SKM-1 treated with dmso at 0.1 percent for 144 hours (cell line): ENCODE measurements around the gene CDK5R2.

Source experiments
- DNase-seq: peaks from one replicate; lab custom pipeline; 2025; ENCODE audit not compliant: unreplicated experiment; lab: John Stamatoyannopoulos, UW

CDK5R2 gene

GRCh38 chr2:218961651-218962570 lies 2.4 kb downstream of the CDK5R2 start:
- DNase-seq = no peak

- no peak for DNase-seq
These were observed 3.5 kb downstream of the CDK5R2 start for GRCh38 chr2:218962859-218963492.

DNA sequence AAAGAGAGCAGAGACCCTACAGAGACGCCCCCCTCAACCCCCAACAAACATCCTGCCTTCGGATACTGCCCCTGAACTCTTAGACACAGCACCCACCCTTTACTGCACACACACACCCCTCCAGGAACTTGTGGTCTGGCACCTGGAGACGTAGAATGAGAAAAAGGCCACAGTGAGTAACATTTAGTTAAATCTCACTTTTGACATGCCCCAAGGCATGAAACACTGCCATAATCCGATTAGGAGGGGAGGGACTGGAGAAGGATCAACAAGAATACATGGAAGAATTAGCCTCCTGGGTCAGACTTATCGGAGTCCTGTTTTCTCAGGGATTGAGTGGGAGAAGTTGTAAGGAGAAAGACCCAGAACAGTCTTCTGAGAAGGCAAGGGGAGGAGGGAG lies 4.1 kb downstream of the CDK5R2 start:
- DNase-seq = no peak

- no peak for DNase-seq
These were observed 4.7 kb downstream of the CDK5R2 start for GRCh38 chr2:218964041-218964771.

- no peak for DNase-seq
These were observed 11.4 kb downstream of the CDK5R2 start for GRCh38 chr2:218970894-218971293.

GRCh38 chr2:218975060-218975777 lies 15.8 kb downstream of the CDK5R2 start:
- DNase-seq = no peak

- DNase-seq = peak; percentile 58
These were observed 20.6 kb downstream of the CDK5R2 start for GRCh38 chr2:218979846-218980734.

DNA sequence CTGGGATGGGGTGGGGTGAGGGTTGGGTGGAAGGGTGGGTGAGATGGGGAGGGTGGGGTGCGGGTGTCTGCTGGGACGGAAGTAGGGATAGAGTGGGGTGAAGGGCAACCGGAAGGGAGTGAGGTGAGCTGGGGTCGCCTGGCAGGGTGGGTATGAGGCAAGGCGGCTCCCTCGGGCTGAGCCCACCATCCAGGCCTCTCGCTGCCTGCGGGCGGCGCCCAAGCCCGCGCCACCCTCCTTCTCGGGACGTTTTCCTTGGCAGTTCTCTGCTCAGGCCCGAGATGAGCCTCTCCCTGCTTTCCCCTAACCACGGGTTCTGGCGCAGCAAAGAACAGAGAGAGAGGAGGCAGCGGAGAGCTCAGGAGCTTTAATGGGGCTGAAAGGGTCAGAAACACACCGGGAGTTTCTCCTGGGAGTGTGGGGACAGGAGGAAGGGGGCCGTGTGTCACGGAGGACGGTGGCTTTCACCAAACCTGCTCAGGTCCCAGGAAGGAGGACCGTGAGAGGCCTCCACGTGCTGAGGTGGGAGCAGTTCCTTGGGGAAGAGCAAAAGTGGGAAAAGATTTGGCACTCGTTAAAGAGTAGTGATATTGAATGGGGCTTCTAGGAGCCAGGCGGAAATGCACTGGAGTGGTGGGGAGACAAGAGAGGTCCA lies 21.4 kb downstream of the CDK5R2 start:
- DNase-seq = no peak

DNA sequence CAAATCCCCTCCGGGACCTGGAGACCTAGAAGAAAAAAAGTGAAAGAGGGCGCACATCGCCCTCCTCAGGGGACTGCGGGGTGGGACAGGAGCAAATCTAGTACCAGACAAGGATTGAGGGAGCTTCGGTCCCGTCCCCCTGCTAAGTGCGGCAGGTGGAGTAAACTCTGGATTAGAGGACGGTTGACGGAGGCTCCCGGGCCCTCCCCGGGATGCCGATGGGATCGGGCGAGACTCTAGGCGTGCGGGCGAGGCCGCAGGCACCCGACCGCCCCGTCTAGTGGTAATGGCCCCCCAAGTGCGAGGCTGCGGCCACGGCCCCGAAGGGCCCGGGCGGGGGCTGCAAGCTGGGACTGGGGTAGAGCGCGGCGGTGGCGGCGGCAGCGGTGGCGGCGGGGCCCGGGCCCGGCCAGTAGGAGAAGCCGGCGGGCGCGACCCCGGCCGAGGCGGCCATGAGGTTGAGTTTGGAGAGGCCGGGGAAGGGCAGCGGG lies 22.0 kb downstream of the CDK5R2 start:
- no peak for DNase-seq

DNA sequence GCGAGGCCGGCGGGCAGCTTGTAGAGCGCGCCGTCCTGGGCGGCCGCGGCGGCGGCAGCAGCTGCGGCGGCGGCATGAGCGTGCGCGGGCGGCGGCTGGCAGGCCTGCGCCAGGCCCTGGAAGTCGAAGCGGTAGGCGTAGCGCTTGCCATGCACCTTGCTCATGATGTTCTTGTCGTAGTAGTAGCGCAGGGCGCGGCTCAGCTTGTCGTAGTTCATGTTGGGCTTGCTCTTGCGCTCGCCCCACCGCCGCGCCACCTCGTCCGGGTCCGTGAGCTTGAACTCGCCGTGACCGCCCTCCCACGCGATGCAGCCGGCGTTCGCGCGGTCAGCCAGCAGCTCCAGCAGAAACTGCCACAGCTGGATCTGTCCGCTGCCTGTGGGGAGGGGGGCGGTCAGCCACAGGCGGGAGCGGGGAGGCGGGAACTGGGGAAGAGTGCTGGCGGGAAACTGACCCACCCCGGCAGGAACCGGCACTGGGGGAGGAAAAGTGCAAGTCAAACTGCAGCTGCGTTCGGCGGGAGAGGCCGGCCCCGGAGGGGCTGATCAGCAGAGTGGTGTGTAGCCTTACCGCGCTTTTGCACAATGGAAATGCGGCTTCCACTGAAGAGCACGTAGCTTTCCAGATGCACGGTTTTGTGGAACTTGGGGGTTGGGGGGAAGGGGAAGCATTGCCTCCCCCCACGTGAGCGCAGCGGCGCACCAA lies 22.6 kb downstream of the CDK5R2 start:
- DNase-seq = no peak

- no peak for DNase-seq
These were observed 23.3 kb downstream of the CDK5R2 start for GRCh38 chr2:218982586-218983262.

DNA sequence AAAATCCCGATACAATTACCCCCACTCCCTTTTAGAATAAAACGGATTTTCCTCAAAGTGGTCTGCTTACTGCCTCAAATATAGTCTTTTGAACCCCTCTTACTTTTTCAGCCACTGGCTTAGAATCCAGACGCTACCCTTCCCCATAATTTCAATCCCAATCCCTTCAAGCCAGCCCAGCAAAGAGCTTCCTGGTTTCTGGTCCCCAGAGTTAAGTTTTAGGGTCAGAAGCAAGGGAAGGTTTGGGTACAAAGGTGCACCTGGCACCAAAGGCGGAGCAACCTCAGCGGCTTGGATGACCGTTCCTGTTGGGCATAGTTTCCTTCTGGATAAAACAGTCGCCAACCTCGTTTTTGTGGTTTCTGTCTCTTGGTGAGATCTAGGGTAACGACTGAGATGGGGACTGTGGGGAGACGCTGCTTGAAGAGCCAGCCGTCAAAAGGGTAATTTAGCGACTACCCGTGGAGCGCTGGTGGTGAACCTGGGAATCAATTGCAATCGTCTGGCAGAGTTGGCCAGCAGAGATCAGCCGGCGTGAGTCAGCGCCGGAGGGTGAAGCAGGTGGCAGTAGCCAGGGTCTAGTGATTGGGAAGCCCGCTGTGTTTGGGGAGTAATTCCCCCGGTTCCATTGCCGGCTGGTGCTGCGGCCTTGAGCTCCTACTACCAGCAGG lies 23.9 kb downstream of the CDK5R2 start:
- no peak for DNase-seq

- DNase-seq = no peak
These were observed 24.4 kb downstream of the CDK5R2 start for GRCh38 chr2:218983934-218984238.

GRCh38 chr2:218984239-218985020 lies 25.0 kb downstream of the CDK5R2 start:
- no peak for DNase-seq

DNA sequence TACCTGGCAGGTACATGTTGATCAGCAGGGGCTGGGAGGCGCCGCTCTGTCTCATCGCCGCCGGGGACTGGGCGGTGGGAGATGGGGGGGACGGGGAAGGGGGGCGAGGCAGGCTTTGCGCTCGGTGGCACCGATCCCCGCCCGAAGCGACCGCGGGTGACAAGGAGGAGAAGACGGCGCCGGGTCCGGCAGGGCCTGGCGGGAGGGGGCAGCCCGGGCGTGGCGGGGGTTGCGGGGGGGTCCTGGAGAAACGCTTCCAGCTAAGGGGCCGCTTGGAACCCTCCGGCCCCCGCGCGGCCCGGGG lies 25.5 kb downstream of the CDK5R2 start, which contains the start of gene FEV:
Gene FEV (minus strand): TSS at position 164 of the 304 bp plus-strand sequence. CDS start 109 bp downstream, at position 55.
- no peak for DNase-seq

GRCh38 chr2:218985325-218986091 lies 26.0 kb downstream of the CDK5R2 start:
- DNase-seq = no peak
